Measurements from ENCODE around the gene HMHB1.

Gene HMHB1

DNA sequence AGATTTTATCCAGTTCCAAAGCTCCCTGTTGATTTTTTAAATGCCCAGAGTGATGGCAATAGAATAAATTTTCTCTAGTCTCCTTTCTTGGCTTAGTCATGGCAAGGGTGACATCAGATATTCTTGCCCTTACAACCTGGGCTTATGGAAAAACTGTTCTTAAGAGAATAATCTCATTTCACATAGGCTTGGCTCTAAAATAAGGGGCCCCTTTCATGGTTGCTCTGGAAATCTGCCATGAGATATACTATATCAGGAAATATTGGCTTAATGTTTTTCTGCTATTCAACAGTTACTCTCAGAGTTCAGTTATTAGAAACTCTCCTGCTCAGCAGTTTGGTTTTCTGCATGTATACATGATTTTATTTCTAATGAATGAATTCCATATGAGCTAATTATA, 7.8 kb downstream of the HMHB1 start:
- TF ChIP-seq, protein P1, sequence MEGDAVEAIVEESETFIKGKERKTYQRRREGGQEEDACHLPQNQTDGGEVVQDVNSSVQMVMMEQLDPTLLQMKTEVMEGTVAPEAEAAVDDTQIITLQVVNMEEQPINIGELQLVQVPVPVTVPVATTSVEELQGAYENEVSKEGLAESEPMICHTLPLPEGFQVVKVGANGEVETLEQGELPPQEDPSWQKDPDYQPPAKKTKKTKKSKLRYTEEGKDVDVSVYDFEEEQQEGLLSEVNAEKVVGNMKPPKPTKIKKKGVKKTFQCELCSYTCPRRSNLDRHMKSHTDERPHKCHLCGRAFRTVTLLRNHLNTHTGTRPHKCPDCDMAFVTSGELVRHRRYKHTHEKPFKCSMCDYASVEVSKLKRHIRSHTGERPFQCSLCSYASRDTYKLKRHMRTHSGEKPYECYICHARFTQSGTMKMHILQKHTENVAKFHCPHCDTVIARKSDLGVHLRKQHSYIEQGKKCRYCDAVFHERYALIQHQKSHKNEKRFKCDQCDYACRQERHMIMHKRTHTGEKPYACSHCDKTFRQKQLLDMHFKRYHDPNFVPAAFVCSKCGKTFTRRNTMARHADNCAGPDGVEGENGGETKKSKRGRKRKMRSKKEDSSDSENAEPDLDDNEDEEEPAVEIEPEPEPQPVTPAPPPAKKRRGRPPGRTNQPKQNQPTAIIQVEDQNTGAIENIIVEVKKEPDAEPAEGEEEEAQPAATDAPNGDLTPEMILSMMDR (conservative IDR thresholded peaks at IDR 0.05; ENCODE audit: control insufficient read depth, insufficient read depth, low read depth, low read length), result no peak
- no peak overlapping the region for H3K4me3 ChIP-seq (ENCODE audit: control insufficient read depth, low read depth, low read length)
- no peak for DNase-seq (ENCODE audit: low read depth)

DNA sequence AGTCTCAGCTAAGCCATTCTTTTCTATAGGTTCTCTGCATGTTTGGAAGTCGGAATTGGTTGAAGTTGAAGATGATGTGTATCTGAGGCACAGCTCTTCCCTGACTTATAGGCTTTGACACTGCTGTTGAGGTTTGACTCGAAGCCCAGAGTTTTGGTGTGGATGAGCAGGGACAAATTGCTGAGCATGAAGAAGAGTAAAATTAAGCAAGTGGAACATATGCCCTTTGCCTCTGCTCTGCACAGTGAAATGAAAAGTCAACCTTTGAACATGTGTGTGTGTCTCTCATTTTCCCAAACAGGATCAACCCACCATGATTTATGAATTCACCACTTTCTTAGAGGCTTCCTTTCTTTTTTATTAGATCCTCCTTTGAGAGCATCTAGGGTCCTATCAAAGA, 8.5 kb downstream of the HMHB1 start:
- no peak for DNase-seq (ENCODE audit: low read depth)
- TF ChIP-seq, protein P1 (conservative IDR thresholded peaks at IDR 0.05; ENCODE audit: control insufficient read depth, insufficient read depth, low read depth, low read length), result no peak
- no peak overlapping the region for H3K4me3 ChIP-seq (ENCODE audit: control insufficient read depth, low read depth, low read length)

DNA sequence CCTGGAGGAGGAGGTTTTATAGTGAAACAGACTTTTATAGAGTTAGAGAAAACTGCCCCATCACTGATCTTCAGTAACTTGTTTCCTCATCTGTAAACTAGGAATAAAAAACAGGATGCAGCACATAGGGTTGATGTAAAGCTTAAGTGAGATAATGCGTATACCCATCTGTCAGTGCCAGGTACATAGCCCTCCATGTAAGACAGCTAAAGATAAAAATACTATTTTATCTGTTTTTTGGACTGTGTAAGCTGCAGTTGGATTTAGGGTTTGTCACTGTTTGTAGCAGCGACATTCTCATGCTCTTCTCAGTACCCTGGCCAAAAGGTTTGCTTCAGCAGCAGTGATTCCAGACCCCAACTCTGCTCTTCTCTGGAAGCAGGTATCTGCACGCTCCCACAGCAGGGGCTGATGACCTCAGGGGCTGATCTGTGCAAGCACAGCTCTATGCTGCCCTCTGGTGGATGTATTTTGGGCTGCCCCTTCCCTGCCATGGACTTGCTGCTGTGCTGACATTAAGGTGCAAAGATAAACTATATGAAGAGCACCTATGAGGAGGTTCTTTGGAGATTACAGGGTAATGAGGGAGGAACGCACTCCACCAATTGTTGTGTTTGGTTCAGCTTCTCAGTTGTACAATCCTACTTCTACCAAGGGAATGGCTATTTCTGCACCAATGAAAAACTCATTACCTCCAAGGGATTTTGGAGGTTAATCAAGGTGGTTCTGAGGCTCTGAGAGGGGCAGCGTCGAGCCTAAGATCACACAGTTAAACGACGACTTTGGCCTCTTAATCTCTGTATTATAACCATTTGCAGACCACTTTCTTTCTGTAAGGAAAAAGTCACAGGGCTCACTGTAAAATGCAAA, 13.1 kb downstream of the HMHB1 start:
- TF ChIP-seq, protein P1 (conservative IDR thresholded peaks at IDR 0.05; ENCODE audit: control insufficient read depth, insufficient read depth, low read depth, low read length), result peak; percentile 97
- no peak overlapping the region for H3K4me3 ChIP-seq (ENCODE audit: control insufficient read depth, low read depth, low read length)
- peak; percentile 77 for DNase-seq (ENCODE audit: low read depth)

DNA sequence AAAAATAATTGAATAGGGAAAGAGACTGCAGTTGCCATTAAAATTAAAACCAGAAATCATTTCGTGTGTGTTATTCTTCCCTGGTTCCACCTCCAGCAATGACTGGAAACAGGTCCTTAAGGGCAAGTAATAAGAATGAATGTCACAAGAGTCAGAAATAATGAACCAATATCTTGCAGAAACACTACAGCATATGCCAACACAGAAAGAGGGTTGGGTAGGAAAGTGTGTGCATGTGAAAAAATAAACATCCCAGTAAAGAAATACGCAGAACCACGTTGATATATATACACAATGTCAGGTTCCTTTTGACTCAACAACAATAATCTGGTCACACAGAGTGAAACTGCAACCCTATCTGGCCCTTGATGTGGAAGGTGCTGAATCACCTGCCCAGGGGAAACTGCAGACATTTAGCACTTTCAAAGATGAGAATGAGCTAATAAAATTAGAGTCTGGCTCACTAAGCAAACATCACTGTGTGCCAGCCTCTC, 15.0 kb downstream of the HMHB1 start:
- no peak overlapping the region for H3K4me3 ChIP-seq (ENCODE audit: control insufficient read depth, low read depth, low read length)
- TF ChIP-seq, protein P1 (conservative IDR thresholded peaks at IDR 0.05; ENCODE audit: control insufficient read depth, insufficient read depth, low read depth, low read length), result no peak
- no peak for DNase-seq (ENCODE audit: low read depth)

DNA sequence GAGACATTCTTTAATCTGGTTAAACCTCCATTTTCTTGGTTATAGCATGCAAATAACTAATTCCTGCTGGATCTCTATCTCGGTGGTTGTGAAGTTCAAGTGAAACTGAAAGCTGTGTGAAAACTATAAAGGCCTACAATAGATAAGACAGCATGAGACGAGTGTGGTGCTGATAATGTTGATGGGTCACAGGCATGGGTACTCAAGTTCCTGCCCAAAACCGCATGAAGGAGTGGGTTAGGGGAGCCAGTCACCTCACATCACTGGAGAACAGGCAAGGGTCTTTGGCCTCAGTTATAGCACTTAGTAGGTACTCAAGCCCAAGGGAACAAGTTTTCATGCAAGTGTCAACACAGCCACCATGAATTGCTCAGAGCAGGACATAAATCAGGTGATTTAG, 16.7 kb downstream of the HMHB1 start:
- no peak for DNase-seq (ENCODE audit: low read depth)
- TF ChIP-seq, protein P1 (conservative IDR thresholded peaks at IDR 0.05; ENCODE audit: control insufficient read depth, insufficient read depth, low read depth, low read length), result no peak
- no peak overlapping the region for H3K4me3 ChIP-seq (ENCODE audit: control insufficient read depth, low read depth, low read length)

DNA sequence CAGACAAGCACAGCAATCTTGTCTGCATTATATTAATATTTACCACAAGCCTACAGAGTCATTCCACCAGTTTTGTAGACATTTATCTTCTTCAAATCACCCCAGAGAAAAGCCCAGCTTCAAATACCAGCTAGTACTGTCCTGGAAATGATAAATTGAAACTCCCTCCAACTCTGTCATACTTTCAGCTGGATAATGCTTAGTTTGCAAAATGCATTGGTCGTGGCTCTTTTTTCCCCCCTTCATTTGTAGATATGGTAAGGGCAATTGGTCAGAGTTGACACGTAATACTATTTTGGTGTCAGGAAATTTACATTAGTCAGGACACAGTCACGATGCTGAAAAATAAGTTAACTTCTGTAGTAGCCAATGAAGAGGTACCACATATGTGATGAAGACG, 21.2 kb downstream of the HMHB1 start:
- no peak for DNase-seq (ENCODE audit: low read depth)
- TF ChIP-seq, protein P1 (conservative IDR thresholded peaks at IDR 0.05; ENCODE audit: control insufficient read depth, insufficient read depth, low read depth, low read length), result no peak
- H3K4me3 ChIP-seq (ENCODE audit: control insufficient read depth, low read depth, low read length), result no peak overlapping the region
